Embryonic facial prominence (tissue), 1 donor: Measurements from ENCODE around the gene ZDHHC20.

Source experiments
- DNase-seq: peaks from one replicate; pipeline ENCODE4 v3.0.0-alpha.2; 2016; ENCODE audit errors: extremely low spot score

The ZDHHC20 gene

GRCh38 chr13:21326155-21327031 lies 132.7 kb downstream of the ZDHHC20 start:
- DNase-seq = peak; percentile 37

GRCh38 chr13:21324803-21325202 lies 134.3 kb downstream of the ZDHHC20 start:
- DNase-seq = no peak

- no peak for DNase-seq
These were observed 136.1 kb downstream of the ZDHHC20 start for GRCh38 chr13:21322988-21323387.
